A549 (cell line): ENCODE measurements around the gene MYT1. TPM values are rescaled to one million over a fixed set of nuclear protein-coding genes. Genes with fewer than 3 reads are reported as not detected.

Experiments used
- ATAC-seq, 2 experiments: fragments of 200-7000 bp in 1 of 2; fragments of >200 bp in 1 of 2; cut with Nextera tagmentation in 1 of 2; cut with Tn5 transposase in 1 of 2; 3 replicates each; pipeline versions ENCODE4 v1.8.0 to v1.9.1; 2018 to 2020; ENCODE audit warnings: mild to moderate bottlenecking in 1 of 2, moderate library complexity in 1 of 2
- CTCF ChIA-PET: fragments of 300-600 bp; sonication (Branson Sonifier 250); formaldehyde crosslinking; extraction: SDS; loops from one replicate; lab custom pipeline; 2021; ENCODE audit warnings: antibody characterized with exemption, inconsistent platforms; lab: Yijun Ruan, JAX
- POLR2A ChIA-PET: fragments of 350-600 bp; formaldehyde crosslinking; extraction: SDS; loops from one replicate; lab custom pipeline; 2021; ENCODE audit warnings: antibody characterized with exemption, inconsistent platforms; lab: Yijun Ruan, JAX
- DNase-seq, 2 experiments: peaks; one replicate each; pipeline versions ENCODE4 v3.0.0 to v3.0.0-alpha.2; 2011 to 2016; ENCODE audit warnings: low read depth in 1 of 2, low spot score in 1 of 2
- FAIRE-seq: peaks from 2 replicates; lab custom pipeline; 2011; peaks lifted over from hg19 to GRCh38; lab: Jason Lieb, UNC
- H3K27ac ChIP-seq, 2 experiments: fragments of >200 bp; sonication (Bioruptor Twin); formaldehyde crosslinking; 3 replicates each; pipeline ENCODE4 v1.5.1; 2016 to 2017
- H3K4me1 ChIP-seq: fragments of >200 bp; sonication (Bioruptor Twin); formaldehyde crosslinking; 3 replicates; pipeline ENCODE4 v1.6.1; 2016
- H3K4me2 ChIP-seq: fragments of >200 bp; sonication (Bioruptor Twin); formaldehyde crosslinking; 3 replicates; pipeline ENCODE4 v1.6.1; 2016
- H3K4me3 ChIP-seq: fragments of >200 bp; sonication (Bioruptor Twin); formaldehyde crosslinking; 3 replicates; pipeline ENCODE4 v1.5.1; 2016
- H3K9me3 ChIP-seq: fragments of >200 bp; sonication (Bioruptor Twin); formaldehyde crosslinking; 3 replicates; pipeline ENCODE4 v1.6.1; 2016
- CBX8 ChIP-seq: fragments of 200-600 bp; sonication (generic); IDR thresholded peaks from 2 replicates; pipeline ENCODE4 v1.6.1; 2016
- CEBPB ChIP-seq, 2 experiments: fragments of >200 bp in 1 of 2; sonication (Bioruptor Twin) in 1 of 2; formaldehyde crosslinking in 1 of 2; IDR thresholded peaks; 2 replicates each; pipeline ENCODE4 v1.6.1; 2012 to 2016
- FOSB ChIP-seq: fragments of 250-450 bp; sonication (Bioruptor Pico); IDR thresholded peaks from 2 replicates; pipeline ENCODE4 v1.5.0; 2020; ENCODE audit warnings: mild to moderate bottlenecking, moderate library complexity
- FOXS1 ChIP-seq: fragments of 250-450 bp; sonication (Bioruptor Pico); IDR thresholded peaks from 2 replicates; pipeline ENCODE4 v1.5.0; 2020; ENCODE audit warnings: mild to moderate bottlenecking, moderate library complexity
- HDAC2 ChIP-seq: fragments of 200-600 bp; sonication (generic); IDR thresholded peaks from 2 replicates; pipeline ENCODE4 v1.6.1; 2016
- HEYL ChIP-seq: fragments of 250-450 bp; sonication (Bioruptor Pico); IDR thresholded peaks from 2 replicates; pipeline ENCODE4 v1.8.0; 2021; ENCODE audit warnings: mild to moderate bottlenecking, moderate library complexity
- HOXA7 ChIP-seq: fragments of 250-450 bp; sonication (Bioruptor Pico); IDR thresholded peaks from 2 replicates; pipeline ENCODE4 v1.5.0; 2020; ENCODE audit warnings: mild to moderate bottlenecking, moderate library complexity
- HOXB5 ChIP-seq: fragments of 250-450 bp; sonication (Bioruptor Pico); IDR thresholded peaks from 2 replicates; pipeline ENCODE4 v1.5.0; 2020; ENCODE audit warnings: mild to moderate bottlenecking, moderate library complexity
- KDM5A ChIP-seq: fragments of 200-600 bp; sonication (generic); IDR thresholded peaks from 2 replicates; pipeline ENCODE4 v1.6.1; 2016; ENCODE audit warnings: antibody characterized with exemption, mild to moderate bottlenecking
- MAFK ChIP-seq: fragments of 450-650 bp; IDR thresholded peaks from 2 replicates; pipeline ENCODE4 v1.6.1; 2014; ENCODE audit not compliant: partially characterized antibody
- MAX ChIP-seq: IDR thresholded peaks from 2 replicates; pipeline ENCODE4 v1.6.1; 2012
- NFE2L2 ChIP-seq: fragments of 150-350 bp; conservative IDR thresholded peaks from 2 replicates; pipeline ENCODE4 v1.6.1; 2014; ENCODE audit warnings: low read length
- POLR2A ChIP-seq: IDR thresholded peaks from 2 replicates; pipeline ENCODE4 v1.6.1; 2012; ENCODE audit warnings: mild to moderate bottlenecking, low read length
- RAD21 ChIP-seq, 2 experiments: fragments of >200 bp in 1 of 2; sonication (Bioruptor Twin) in 1 of 2; formaldehyde crosslinking in 1 of 2; IDR thresholded peaks in 1 of 2; conservative IDR thresholded peaks in 1 of 2; 2 replicates in 1 of 2; 3 replicates in 1 of 2; pipeline ENCODE4 v1.6.1; 2012 to 2018; ENCODE audit warnings: inconsistent platforms in 1 of 2
- RARB ChIP-seq: fragments of 250-450 bp; sonication (Bioruptor Pico); IDR thresholded peaks from 2 replicates; pipeline ENCODE4 v1.8.0; 2021; ENCODE audit warnings: mild to moderate bottlenecking, moderate library complexity
- RFX5 ChIP-seq: fragments of 450-650 bp; IDR thresholded peaks from 2 replicates; pipeline ENCODE4 v1.7.1; 2014; ENCODE audit warnings: antibody characterized with exemption, mild to moderate bottlenecking, moderate library complexity
- SREBF2 ChIP-seq: fragments of 450-650 bp; IDR thresholded peaks from 2 replicates; pipeline ENCODE4 v1.6.1; 2014; ENCODE audit warnings: mild to moderate bottlenecking, moderate library complexity
- TP53 ChIP-seq: fragments of 250-450 bp; sonication (Bioruptor Pico); IDR thresholded peaks from 2 replicates; pipeline ENCODE4 v1.5.0; 2021; ENCODE audit warnings: mild to moderate bottlenecking, moderate library complexity
- ZC3H11A ChIP-seq: fragments of 450-650 bp; IDR thresholded peaks from 2 replicates; pipeline ENCODE4 v1.6.1; 2014; ENCODE audit warnings: antibody characterized with exemption, mild to moderate bottlenecking
- WGBS: methylation state at CpG from one replicate; pipeline ENCODE4 v1.1.6; 2017; ENCODE audit errors: missing lambda C conversion rate; 5-methylcytosine and 5-hydroxymethylcytosine counted together
- polyA plus RNA-seq, 4 experiments: library from polyadenylated mRNA; depleted of rRNA in 3 of 4; stranded (reverse); fragments of >200 nt; fragmentation: RNase III in 1 of 4; extraction: RNeasy Plus Mini Kit Qiagen cat#74134 plus additional on column Dnase treatment in 1 of 4; gene quantifications; 2 replicates in 3 of 4; 3 replicates in 1 of 4; pipeline ENCODE4 v1.2.3, GENCODE V29; 2011 to 2017
- TF ChIP-seq, protein P1 (sequence below): fragments of >200 bp; sonication (Bioruptor Twin); formaldehyde crosslinking; IDR thresholded peaks from 3 replicates; pipeline ENCODE4 v1.6.1; 2016
- TF ChIP-seq, protein P2 (sequence below): fragments of >200 bp; sonication (Bioruptor Twin); formaldehyde crosslinking; IDR thresholded peaks from 2 replicates; pipeline ENCODE4 v1.6.1; 2016
- TF ChIP-seq, protein P3 (sequence below): fragments of 200-600 bp; sonication (generic); IDR thresholded peaks from 2 replicates; pipeline ENCODE4 v1.6.1; 2016; ENCODE audit warnings: antibody characterized with exemption, mild to moderate bottlenecking, moderate library complexity
- TF ChIP-seq, protein P4 (sequence below): fragments of >200 bp; sonication (Bioruptor Twin); formaldehyde crosslinking; IDR thresholded peaks from 3 replicates; pipeline ENCODE4 v1.5.1; 2016

The MYT1 gene
- polyA plus RNA-seq, 2 of the 4 experiments (the other 2 are of a cell fraction): 0.21 to 0.22 TPM

- WGBS: 71% methylated on average over 2 of the region's 9 CpGs
- Histone ChIP-seq H3K27ac (no peak overlapping the region), H3K4me3 (no peak overlapping the region), H3K4me2 (no peak overlapping the region), H3K4me1 (no peaks in the 10 kb centered on the region), H3K9me3 (no peaks in the 10 kb centered on the region)
- TF ChIP-seq RAD21 (conservative IDR thresholded peaks at IDR 0.05 in 1 of 2, IDR thresholded peaks at IDR 0.05 in 1 of 2): no peak
- TF ChIP-seq RARB: no peak
- TF ChIP-seq, protein P1, sequence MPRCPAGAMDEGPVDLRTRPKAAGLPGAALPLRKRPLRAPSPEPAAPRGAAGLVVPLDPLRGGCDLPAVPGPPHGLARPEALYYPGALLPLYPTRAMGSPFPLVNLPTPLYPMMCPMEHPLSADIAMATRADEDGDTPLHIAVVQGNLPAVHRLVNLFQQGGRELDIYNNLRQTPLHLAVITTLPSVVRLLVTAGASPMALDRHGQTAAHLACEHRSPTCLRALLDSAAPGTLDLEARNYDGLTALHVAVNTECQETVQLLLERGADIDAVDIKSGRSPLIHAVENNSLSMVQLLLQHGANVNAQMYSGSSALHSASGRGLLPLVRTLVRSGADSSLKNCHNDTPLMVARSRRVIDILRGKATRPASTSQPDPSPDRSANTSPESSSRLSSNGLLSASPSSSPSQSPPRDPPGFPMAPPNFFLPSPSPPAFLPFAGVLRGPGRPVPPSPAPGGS: no peak
- TF ChIP-seq HOXB5: no peak
- no peak for TF ChIP-seq FOXS1 (CRISPR knock-in tag)
- TF ChIP-seq CBX8: no peak
- TF ChIP-seq NFE2L2: no peak
- no peak for TF ChIP-seq TP53 (CRISPR knock-in tag)
- TF ChIP-seq, protein P2, sequence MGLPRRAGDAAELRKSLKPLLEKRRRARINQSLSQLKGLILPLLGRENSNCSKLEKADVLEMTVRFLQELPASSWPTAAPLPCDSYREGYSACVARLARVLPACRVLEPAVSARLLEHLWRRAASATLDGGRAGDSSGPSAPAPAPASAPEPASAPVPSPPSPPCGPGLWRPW: no peak
- TF ChIP-seq, protein P3, sequence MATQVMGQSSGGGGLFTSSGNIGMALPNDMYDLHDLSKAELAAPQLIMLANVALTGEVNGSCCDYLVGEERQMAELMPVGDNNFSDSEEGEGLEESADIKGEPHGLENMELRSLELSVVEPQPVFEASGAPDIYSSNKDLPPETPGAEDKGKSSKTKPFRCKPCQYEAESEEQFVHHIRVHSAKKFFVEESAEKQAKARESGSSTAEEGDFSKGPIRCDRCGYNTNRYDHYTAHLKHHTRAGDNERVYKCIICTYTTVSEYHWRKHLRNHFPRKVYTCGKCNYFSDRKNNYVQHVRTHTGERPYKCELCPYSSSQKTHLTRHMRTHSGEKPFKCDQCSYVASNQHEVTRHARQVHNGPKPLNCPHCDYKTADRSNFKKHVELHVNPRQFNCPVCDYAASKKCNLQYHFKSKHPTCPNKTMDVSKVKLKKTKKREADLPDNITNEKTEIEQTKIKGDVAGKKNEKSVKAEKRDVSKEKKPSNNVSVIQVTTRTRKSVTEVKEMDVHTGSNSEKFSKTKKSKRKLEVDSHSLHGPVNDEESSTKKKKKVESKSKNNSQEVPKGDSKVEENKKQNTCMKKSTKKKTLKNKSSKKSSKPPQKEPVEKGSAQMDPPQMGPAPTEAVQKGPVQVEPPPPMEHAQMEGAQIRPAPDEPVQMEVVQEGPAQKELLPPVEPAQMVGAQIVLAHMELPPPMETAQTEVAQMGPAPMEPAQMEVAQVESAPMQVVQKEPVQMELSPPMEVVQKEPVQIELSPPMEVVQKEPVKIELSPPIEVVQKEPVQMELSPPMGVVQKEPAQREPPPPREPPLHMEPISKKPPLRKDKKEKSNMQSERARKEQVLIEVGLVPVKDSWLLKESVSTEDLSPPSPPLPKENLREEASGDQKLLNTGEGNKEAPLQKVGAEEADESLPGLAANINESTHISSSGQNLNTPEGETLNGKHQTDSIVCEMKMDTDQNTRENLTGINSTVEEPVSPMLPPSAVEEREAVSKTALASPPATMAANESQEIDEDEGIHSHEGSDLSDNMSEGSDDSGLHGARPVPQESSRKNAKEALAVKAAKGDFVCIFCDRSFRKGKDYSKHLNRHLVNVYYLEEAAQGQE: no peak
- TF ChIP-seq HOXA7: no peak
- no peak for TF ChIP-seq MAX
- no peak for TF ChIP-seq CEBPB (IDR thresholded peaks at IDR 0.05)
- TF ChIP-seq SREBF2: no peak
- TF ChIP-seq, protein P4, sequence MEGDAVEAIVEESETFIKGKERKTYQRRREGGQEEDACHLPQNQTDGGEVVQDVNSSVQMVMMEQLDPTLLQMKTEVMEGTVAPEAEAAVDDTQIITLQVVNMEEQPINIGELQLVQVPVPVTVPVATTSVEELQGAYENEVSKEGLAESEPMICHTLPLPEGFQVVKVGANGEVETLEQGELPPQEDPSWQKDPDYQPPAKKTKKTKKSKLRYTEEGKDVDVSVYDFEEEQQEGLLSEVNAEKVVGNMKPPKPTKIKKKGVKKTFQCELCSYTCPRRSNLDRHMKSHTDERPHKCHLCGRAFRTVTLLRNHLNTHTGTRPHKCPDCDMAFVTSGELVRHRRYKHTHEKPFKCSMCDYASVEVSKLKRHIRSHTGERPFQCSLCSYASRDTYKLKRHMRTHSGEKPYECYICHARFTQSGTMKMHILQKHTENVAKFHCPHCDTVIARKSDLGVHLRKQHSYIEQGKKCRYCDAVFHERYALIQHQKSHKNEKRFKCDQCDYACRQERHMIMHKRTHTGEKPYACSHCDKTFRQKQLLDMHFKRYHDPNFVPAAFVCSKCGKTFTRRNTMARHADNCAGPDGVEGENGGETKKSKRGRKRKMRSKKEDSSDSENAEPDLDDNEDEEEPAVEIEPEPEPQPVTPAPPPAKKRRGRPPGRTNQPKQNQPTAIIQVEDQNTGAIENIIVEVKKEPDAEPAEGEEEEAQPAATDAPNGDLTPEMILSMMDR: no peak
- no peak for TF ChIP-seq HEYL
- no peak for TF ChIP-seq ZC3H11A
- ChIA-PET POLR2A (no interaction called here), CTCF (interaction anchor here (0.8 kb wide), 1 partner anchor 33 kb away, joined by 3 read pairs; no protein-coding TSS in a partner anchor)
- ATAC-seq: no peak
- no peak for DNase-seq
- no peak for FAIRE-seq
Measured at GRCh38 chr20:64152906-64153305, 11.3 kb upstream of the MYT1 start.

- no peak for FAIRE-seq
- ATAC-seq: no peak
- ChIA-PET CTCF (no interaction called here), POLR2A (interaction anchor here (0.5 kb wide), 1 partner anchor 469 kb away, joined by 3 read pairs; no protein-coding TSS in a partner anchor)
- H3K4me1 ChIP-seq: no peaks in the 10 kb centered on the region
- TF ChIP-seq RFX5 (no peak), KDM5A (no peak), MAFK (no peak), FOSB (no peak), POLR2A (no peak), HDAC2 (no peak)
- H3K4me3 ChIP-seq: no peak overlapping the region
- DNase-seq: no peak
- H3K9me3 ChIP-seq: no peaks in the 10 kb centered on the region
- no peak overlapping the region for H3K4me2 ChIP-seq
- 97% methylated on average over 2 of the region's 2 CpGs for WGBS
- H3K27ac ChIP-seq: no peak overlapping the region
Measured at GRCh38 chr20:64153410-64153809, 10.8 kb upstream of the MYT1 start.
